Liver (tissue), 9 donors: Measurements from ENCODE around the gene LIPI. TPM values are rescaled to one million over a fixed set of nuclear protein-coding genes. Genes with fewer than 3 reads are reported as not detected.

Experiments
- DNase-seq: peaks from one replicate; pipeline ENCODE4 v3.0.0-alpha.2; 2017; ENCODE audit warnings: low spot score
- H3K27ac ChIP-seq, 2 donors: one replicate each; pipeline ENCODE4 v1.7.0; 2013; ENCODE audit warnings: inconsistent platforms in 2 of 2, low read length in 2 of 2, control low read depth in 1 of 2, low read depth in 1 of 2, mild to moderate bottlenecking in 1 of 2
- H3K27me3 ChIP-seq, 4 donors: one replicate each; pipeline versions ENCODE4 v1.6.1 to v1.7.0; 2013; ENCODE audit warnings: low read length in 3 of 4, inconsistent platforms in 1 of 4, mild to moderate bottlenecking in 1 of 4, moderate library complexity in 1 of 4; ENCODE audit not compliant: control insufficient read depth in 4 of 4, insufficient read depth in 4 of 4
- H3K36me3 ChIP-seq, 4 donors: one replicate each; pipeline versions ENCODE4 v1.6.1 to v1.7.0; 2013; ENCODE audit warnings: low read length in 3 of 4, mild to moderate bottlenecking in 3 of 4, low read depth in 1 of 4, moderate library complexity in 1 of 4; ENCODE audit not compliant: control insufficient read depth in 4 of 4, insufficient read depth in 3 of 4
- H3K4me1 ChIP-seq, 4 donors: one replicate each; pipeline versions ENCODE4 v1.6.1 to v1.7.0; 2013; ENCODE audit warnings: low read length in 3 of 4, mild to moderate bottlenecking in 3 of 4, moderate library complexity in 1 of 4; ENCODE audit not compliant: control insufficient read depth in 4 of 4, insufficient read depth in 4 of 4
- H3K4me3 ChIP-seq, 3 donors: one replicate each; pipeline versions ENCODE4 v1.6.1 to v1.7.0; 2013; ENCODE audit warnings: low read length in 3 of 3, control low read depth in 1 of 3, low read depth in 1 of 3, mild to moderate bottlenecking in 1 of 3
- H3K9ac ChIP-seq, 2 donors: one replicate each; pipeline ENCODE4 v1.7.0; 2013; ENCODE audit warnings: low read length in 2 of 2, mild to moderate bottlenecking in 2 of 2, moderate library complexity in 2 of 2, control low read depth in 1 of 2, low read depth in 1 of 2
- H3K9me3 ChIP-seq, 4 donors: one replicate each; pipeline versions ENCODE4 v1.6.1 to v1.7.0; 2013; ENCODE audit warnings: low read length in 3 of 4; ENCODE audit not compliant: control insufficient read depth in 4 of 4
- ATF3 ChIP-seq: IDR thresholded peaks from 2 replicates; pipeline ENCODE4 v1.6.1; 2016; ENCODE audit warnings: antibody characterized with exemption
- EGR1 ChIP-seq, 2 donors: IDR thresholded peaks; 2 replicates each; pipeline ENCODE4 v1.6.1; 2016 to 2018; ENCODE audit warnings: antibody characterized with exemption in 2 of 2, low read depth in 2 of 2
- FOXA1 ChIP-seq: IDR thresholded peaks from 2 replicates; pipeline ENCODE4 v1.6.1; 2016; ENCODE audit warnings: antibody characterized with exemption
- FOXA2 ChIP-seq: IDR thresholded peaks from 2 replicates; pipeline ENCODE4 v1.6.1; 2016; ENCODE audit warnings: antibody characterized with exemption
- HNF4A ChIP-seq, 2 donors: conservative IDR thresholded peaks; 2 replicates each; pipeline ENCODE4 v1.6.1; 2016; ENCODE audit warnings: antibody characterized with exemption in 2 of 2, mild to moderate bottlenecking in 2 of 2
- HNF4G ChIP-seq: IDR thresholded peaks from 2 replicates; pipeline ENCODE4 v1.6.1; 2016; ENCODE audit warnings: antibody characterized with exemption
- JUND ChIP-seq, 2 donors: IDR thresholded peaks; 2 replicates each; pipeline ENCODE4 v1.6.1; 2016; ENCODE audit warnings: antibody characterized with exemption in 2 of 2
- MAX ChIP-seq: IDR thresholded peaks from 2 replicates; pipeline ENCODE4 v1.6.1; 2016; ENCODE audit warnings: antibody characterized with exemption
- NR2F2 ChIP-seq: IDR thresholded peaks from 2 replicates; pipeline ENCODE4 v1.6.1; 2016; ENCODE audit warnings: antibody characterized with exemption
- RAD21 ChIP-seq, 2 donors: IDR thresholded peaks; 2 replicates each; pipeline ENCODE4 v1.6.1; 2016; ENCODE audit warnings: antibody characterized with exemption in 2 of 2, mild to moderate bottlenecking in 2 of 2
- REST ChIP-seq: IDR thresholded peaks from 2 replicates; pipeline ENCODE4 v1.6.1; 2016; ENCODE audit warnings: antibody characterized with exemption, mild to moderate bottlenecking
- RXRA ChIP-seq, 2 donors: IDR thresholded peaks; 2 replicates each; pipeline ENCODE4 v1.6.1; 2017 to 2018; ENCODE audit warnings: antibody characterized with exemption in 2 of 2, mild to moderate bottlenecking in 1 of 2
- SP1 ChIP-seq: IDR thresholded peaks from 2 replicates; pipeline ENCODE4 v1.6.1; 2018; ENCODE audit warnings: antibody characterized with exemption, mild to moderate bottlenecking
- TAF1 ChIP-seq: conservative IDR thresholded peaks from 2 replicates; pipeline ENCODE4 v1.6.1; 2016; ENCODE audit warnings: antibody characterized with exemption, mild to moderate bottlenecking
- YY1 ChIP-seq: IDR thresholded peaks from 2 replicates; pipeline ENCODE4 v1.6.1; 2016; ENCODE audit warnings: antibody characterized with exemption, mild to moderate bottlenecking
- WGBS: extraction: QIAGEN DNeasy Blood & Tissue Kit; methylation state at CpG from one replicate; pipeline ENCODE4 v1.1.7; 2013; 5-methylcytosine and 5-hydroxymethylcytosine counted together
- polyA plus RNA-seq, 2 donors: library from polyadenylated mRNA; stranded (reverse) in 1 of 2; unstranded in 1 of 2; fragments of 200-250 nt in 1 of 2; fragments of >200 nt in 1 of 2; fragmentation: Nextera tagmentation in 1 of 2; extraction: Ambion mirVana in 1 of 2; gene quantifications; one replicate each; pipeline versions ENCODE4 v1.2.1 to v1.2.3, GENCODE V29; 2013 to 2015
- total RNA-seq, 2 donors: library from RNA; depleted of rRNA; stranded (reverse); fragments of >200 nt; gene quantifications; one replicate each; pipeline ENCODE4 v1.2.3, GENCODE V29; 2014
- TF ChIP-seq, protein P1 (sequence below): fragments of 150-350 bp; IDR thresholded peaks from 2 replicates; pipeline ENCODE4 v1.5.1; 2017; ENCODE audit warnings: improper control_type of control experiment, low read depth, low read length; ENCODE audit not compliant: missing input control
- TF ChIP-seq, protein P2 (sequence below): IDR thresholded peaks from 2 replicates; pipeline ENCODE4 v1.6.1; 2016; ENCODE audit warnings: antibody characterized with exemption
- donor health status: healthy.
- donor health status: healthy.
- donor health status: healthy.
- donor health status: healthy.
- donor health status: healthy.

The LIPI gene
- total and polyA plus RNA-seq, 4 donors, result not detected

- TF ChIP-seq ATF3 (no peak), TAF1 (no peak), MAX (no peak), REST (no peak), HNF4A (conservative IDR thresholded peaks at IDR 0.05) (no peak), EGR1 (IDR thresholded peaks at IDR 0.05; ENCODE audit: low read depth in 2 of 2) (no peak), JUND (IDR thresholded peaks at IDR 0.05) (no peak), HNF4G (no peak), SP1 (no peak), RAD21 (IDR thresholded peaks at IDR 0.05) (no peak), RXRA (IDR thresholded peaks at IDR 0.05) (no peak), YY1 (no peak), NR2F2 (no peak), FOXA2 (no peak)
- TF ChIP-seq, protein P1, sequence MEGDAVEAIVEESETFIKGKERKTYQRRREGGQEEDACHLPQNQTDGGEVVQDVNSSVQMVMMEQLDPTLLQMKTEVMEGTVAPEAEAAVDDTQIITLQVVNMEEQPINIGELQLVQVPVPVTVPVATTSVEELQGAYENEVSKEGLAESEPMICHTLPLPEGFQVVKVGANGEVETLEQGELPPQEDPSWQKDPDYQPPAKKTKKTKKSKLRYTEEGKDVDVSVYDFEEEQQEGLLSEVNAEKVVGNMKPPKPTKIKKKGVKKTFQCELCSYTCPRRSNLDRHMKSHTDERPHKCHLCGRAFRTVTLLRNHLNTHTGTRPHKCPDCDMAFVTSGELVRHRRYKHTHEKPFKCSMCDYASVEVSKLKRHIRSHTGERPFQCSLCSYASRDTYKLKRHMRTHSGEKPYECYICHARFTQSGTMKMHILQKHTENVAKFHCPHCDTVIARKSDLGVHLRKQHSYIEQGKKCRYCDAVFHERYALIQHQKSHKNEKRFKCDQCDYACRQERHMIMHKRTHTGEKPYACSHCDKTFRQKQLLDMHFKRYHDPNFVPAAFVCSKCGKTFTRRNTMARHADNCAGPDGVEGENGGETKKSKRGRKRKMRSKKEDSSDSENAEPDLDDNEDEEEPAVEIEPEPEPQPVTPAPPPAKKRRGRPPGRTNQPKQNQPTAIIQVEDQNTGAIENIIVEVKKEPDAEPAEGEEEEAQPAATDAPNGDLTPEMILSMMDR, result no peak
- no peak overlapping the region for H3K4me3 ChIP-seq
- WGBS, result 58% methylated on average over 1 of the region's 1 CpG
These were observed 18.6 kb upstream of the LIPI start for GRCh38 chr21:14229399-14229798.

GRCh38 chr21:14223365-14223764, 12.6 kb upstream of the LIPI start:
- Histone ChIP-seq H3K27me3 (no peaks in the 10 kb centered on the region), H3K36me3 (no peaks in the 10 kb centered on the region), H3K9ac (no peak overlapping the region), H3K27ac (no peak overlapping the region), H3K4me1 (no peaks in the 10 kb centered on the region), H3K9me3 (peaks cover 0 to under 1% (median 0%) of the 10 kb centered on the region in 4 donors), H3K4me3 (no peak overlapping the region)
- DNase-seq, result no peak
- WGBS, result 84% methylated on average over 1 of the region's 1 CpG
- TF ChIP-seq FOXA1 (no peak), TAF1 (no peak), EGR1 (IDR thresholded peaks at IDR 0.05; ENCODE audit: low read depth in 2 of 2) (no peak), ATF3 (no peak), REST (no peak), JUND (IDR thresholded peaks at IDR 0.05) (no peak), RAD21 (IDR thresholded peaks at IDR 0.05) (no peak), MAX (no peak), HNF4G (no peak), RXRA (IDR thresholded peaks at IDR 0.05) (no peak)
- TF ChIP-seq, protein P2, sequence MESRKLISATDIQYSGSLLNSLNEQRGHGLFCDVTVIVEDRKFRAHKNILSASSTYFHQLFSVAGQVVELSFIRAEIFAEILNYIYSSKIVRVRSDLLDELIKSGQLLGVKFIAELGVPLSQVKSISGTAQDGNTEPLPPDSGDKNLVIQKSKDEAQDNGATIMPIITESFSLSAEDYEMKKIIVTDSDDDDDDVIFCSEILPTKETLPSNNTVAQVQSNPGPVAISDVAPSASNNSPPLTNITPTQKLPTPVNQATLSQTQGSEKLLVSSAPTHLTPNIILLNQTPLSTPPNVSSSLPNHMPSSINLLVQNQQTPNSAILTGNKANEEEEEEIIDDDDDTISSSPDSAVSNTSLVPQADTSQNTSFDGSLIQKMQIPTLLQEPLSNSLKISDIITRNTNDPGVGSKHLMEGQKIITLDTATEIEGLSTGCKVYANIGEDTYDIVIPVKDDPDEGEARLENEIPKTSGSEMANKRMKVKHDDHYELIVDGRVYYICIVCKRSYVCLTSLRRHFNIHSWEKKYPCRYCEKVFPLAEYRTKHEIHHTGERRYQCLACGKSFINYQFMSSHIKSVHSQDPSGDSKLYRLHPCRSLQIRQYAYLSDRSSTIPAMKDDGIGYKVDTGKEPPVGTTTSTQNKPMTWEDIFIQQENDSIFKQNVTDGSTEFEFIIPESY, result no peak
- TF ChIP-seq, protein P1, result no peak

More at GRCh38 chr21:14229399-14229798, 18.6 kb upstream of the LIPI start:
- H3K27me3 ChIP-seq, result peaks cover 0 to under 1% (median 0%) of the 10 kb centered on the region in 4 donors
- peaks cover 1 to 18% (median 6%) of the 10 kb centered on the region in 4 donors for H3K9me3 ChIP-seq
- no peak for DNase-seq
- H3K27ac ChIP-seq, result no peak overlapping the region
- H3K36me3 ChIP-seq, result no peaks in the 10 kb centered on the region
- H3K4me1 ChIP-seq, result no peaks in the 10 kb centered on the region
- no peak overlapping the region for H3K9ac ChIP-seq
